Measurements from ENCODE around the gene SLC6A19. TPM values are rescaled to one million over a fixed set of nuclear protein-coding genes. Genes with fewer than 3 reads are reported as not detected.

The SLC6A19 gene
- total RNA-seq, 4 donors from 2014 or later: 2.5 to 106 (median 69.5) TPM; not detected in 1

DNA sequence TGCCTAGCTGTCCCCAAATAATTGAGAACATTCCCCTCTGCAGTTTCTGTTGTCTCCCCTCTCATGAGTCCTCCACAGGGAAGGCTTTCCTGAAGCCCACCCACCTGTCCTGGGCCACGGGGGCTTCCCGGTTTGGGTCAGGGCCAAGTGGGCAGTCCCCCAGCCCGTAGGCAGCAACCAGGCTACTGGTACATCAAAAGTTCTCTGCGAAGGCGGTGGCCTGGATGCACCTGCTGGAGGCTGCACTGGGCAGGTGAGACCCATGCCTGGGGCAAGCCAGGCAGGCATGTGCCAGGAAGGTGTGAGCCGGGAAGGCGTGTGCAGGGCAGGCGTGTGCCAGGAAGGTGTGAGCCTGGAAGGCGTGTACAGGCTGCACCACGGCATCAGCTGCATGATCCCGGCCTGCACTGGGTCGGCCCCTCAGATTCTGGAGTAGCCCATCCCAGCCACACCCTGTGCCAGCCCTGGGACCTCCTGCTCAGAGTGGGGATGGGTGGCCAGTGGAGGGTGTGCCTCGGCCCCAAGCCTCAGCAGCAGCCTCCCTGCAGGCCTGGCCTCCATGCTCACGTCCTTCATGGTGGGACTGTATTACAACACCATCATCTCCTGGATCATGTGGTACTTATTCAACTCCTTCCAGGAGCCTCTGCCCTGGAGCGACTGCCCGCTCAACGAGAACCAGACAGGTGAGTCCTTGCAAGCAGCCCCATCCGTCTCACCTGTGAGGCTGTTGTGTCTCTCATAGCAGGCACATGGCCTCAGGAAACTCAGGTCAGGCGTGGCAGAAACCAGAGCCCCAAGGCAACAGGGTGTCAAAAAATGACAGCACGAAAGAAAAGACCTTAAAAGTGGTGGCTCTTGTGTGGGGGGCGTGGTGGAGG is 8.7 kb downstream of the SLC6A19 start:
- Histone ChIP-seq H3K36me3 (no peaks in the 10 kb centered on the region), H3K4me1 (peaks cover 0 to 6% (median 0%) of the 10 kb centered on the region in 4 donors), H3K4me3 (no peak overlapping the region), H3K9me3 (no peaks in the 10 kb centered on the region), H3K27ac (no peak overlapping the region), H3K27me3 (peaks cover 10% of the 10 kb centered on the region)
- 76 to 100% methylated on average over 1 to 15 of the region's 21 CpGs for WGBS, 2 donors (ENCODE audit: low coverage in 1 of 2)
- TF ChIP-seq POLR2AphosphoS5 (IDR thresholded peaks at IDR 0.05): no peak
- TF ChIP-seq POLR2A (IDR thresholded peaks at IDR 0.05): no peak
- no peak for TF ChIP-seq EP300 (IDR thresholded peaks at IDR 0.05; ENCODE audit: low read depth)
- TF ChIP-seq, protein P1, sequence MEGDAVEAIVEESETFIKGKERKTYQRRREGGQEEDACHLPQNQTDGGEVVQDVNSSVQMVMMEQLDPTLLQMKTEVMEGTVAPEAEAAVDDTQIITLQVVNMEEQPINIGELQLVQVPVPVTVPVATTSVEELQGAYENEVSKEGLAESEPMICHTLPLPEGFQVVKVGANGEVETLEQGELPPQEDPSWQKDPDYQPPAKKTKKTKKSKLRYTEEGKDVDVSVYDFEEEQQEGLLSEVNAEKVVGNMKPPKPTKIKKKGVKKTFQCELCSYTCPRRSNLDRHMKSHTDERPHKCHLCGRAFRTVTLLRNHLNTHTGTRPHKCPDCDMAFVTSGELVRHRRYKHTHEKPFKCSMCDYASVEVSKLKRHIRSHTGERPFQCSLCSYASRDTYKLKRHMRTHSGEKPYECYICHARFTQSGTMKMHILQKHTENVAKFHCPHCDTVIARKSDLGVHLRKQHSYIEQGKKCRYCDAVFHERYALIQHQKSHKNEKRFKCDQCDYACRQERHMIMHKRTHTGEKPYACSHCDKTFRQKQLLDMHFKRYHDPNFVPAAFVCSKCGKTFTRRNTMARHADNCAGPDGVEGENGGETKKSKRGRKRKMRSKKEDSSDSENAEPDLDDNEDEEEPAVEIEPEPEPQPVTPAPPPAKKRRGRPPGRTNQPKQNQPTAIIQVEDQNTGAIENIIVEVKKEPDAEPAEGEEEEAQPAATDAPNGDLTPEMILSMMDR (IDR thresholded peaks at IDR 0.05): no peak
- intact Hi-C loops (cut with DNase I; ENCODE audit: low total_unique reads) (no loop called here), in situ Hi-C loops (cut with MboI; ENCODE audit: low pct_ligation_motif_present in 1 of 4, low pct_unique_long_range_greater_than_20kb in 1 of 4, low sequenced_read_pairs in 3 of 4) (no loop called here)
- no peak for DNase-seq

DNA sequence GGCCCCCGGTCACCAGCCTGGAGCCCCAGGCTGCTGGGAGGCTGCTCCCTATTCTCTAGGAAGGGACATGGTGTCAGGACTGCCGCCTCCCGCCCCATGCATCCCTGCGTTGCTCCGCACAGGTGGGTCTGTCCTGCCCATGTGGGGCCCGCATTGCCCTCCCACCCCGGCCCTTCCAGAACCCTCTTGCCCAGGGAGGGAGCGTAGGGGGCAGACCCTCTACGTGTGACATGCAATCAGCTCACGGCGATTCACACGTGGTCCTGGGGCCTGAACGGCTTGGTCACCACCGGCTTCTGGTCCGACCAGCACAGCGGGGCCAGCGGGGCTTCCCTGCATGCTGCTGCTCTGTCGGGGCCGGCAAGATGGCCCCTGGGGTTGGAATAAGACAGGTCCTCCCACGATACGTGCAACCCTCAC is 9.4 kb downstream of the SLC6A19 start:
- 91% methylated on average over 21 of the region's 21 CpGs; no CpG with 5 or more reads in 1 of the 2 donors for WGBS, 2 donors (ENCODE audit: low coverage in 1 of 2)
- TF ChIP-seq EP300 (IDR thresholded peaks at IDR 0.05; ENCODE audit: low read depth): no peak
- TF ChIP-seq, protein P1 (IDR thresholded peaks at IDR 0.05): no peak
- Histone ChIP-seq H3K4me1 (peaks cover 0 to 6% (median 0%) of the 10 kb centered on the region in 4 donors), H3K27ac (no peak overlapping the region), H3K36me3 (no peaks in the 10 kb centered on the region), H3K9me3 (no peaks in the 10 kb centered on the region), H3K4me3 (no peak overlapping the region), H3K27me3 (peaks cover 10% of the 10 kb centered on the region)
- intact Hi-C loops (cut with DNase I; ENCODE audit: low total_unique reads) (no loop called here), in situ Hi-C loops (cut with MboI; ENCODE audit: low pct_ligation_motif_present in 1 of 4, low pct_unique_long_range_greater_than_20kb in 1 of 4, low sequenced_read_pairs in 3 of 4) (no loop called here)
- DNase-seq: no peak

DNA sequence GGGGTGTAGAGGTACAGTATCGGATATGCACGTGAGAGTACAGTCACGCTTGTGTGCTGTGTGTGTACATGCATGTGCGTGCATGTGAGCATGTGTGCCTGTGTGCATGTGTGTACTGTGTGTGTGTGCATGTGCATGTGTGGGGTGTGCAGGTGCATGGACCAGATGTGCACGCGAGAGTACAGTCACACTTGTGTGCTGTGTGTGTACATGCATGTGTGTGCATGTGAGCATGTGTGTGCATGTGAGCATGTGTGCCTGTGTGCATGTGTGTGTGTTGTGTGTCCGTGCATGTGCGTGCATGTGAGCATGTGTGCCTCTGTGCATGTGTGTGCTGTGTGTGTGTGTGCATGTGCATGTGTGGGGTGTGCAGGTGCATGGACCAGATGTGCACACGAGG is 10.3 kb downstream of the SLC6A19 start:
- no peak overlapping the region for H3K27ac ChIP-seq
- no peak overlapping the region for H3K4me3 ChIP-seq
- H3K4me1 ChIP-seq: peaks cover 0 to 6% (median 0%) of the 10 kb centered on the region in 4 donors
- in situ Hi-C loops (cut with MboI; ENCODE audit: low pct_ligation_motif_present in 1 of 4, low pct_unique_long_range_greater_than_20kb in 1 of 4, low sequenced_read_pairs in 3 of 4) (no loop called here), intact Hi-C loops (cut with DNase I; ENCODE audit: low total_unique reads) (no loop called here)
- no peaks in the 10 kb centered on the region for H3K9me3 ChIP-seq
- 92 to 96% methylated on average over 5 to 9 of the region's 9 CpGs for WGBS, 2 donors (ENCODE audit: low coverage in 1 of 2)
- H3K27me3 ChIP-seq: peaks cover 7% of the 10 kb centered on the region
- no peak for DNase-seq
- no peaks in the 10 kb centered on the region for H3K36me3 ChIP-seq
- TF ChIP-seq POLR2A (IDR thresholded peaks at IDR 0.05) (no peak), EP300 (IDR thresholded peaks at IDR 0.05; ENCODE audit: low read depth) (no peak), POLR2AphosphoS5 (IDR thresholded peaks at IDR 0.05) (no peak)
- TF ChIP-seq, protein P1 (IDR thresholded peaks at IDR 0.05): no peak

DNA sequence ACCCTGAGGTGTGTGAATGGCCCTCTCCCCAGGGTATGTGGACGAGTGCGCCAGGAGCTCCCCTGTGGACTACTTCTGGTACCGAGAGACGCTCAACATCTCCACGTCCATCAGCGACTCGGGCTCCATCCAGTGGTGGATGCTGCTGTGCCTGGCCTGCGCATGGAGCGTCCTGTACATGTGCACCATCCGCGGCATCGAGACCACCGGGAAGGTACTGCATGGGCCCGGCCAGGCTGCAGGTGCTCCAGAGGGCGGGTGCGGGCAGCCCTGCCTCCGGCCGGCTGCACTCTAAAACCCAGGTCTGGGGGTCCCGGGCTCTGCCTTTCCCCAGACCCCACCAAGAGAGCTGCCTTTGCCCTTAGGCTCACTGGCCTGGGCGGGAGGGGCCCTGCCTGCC is 10.9 kb downstream of the SLC6A19 start:
- in situ Hi-C loops (cut with MboI; ENCODE audit: low pct_ligation_motif_present in 1 of 4, low pct_unique_long_range_greater_than_20kb in 1 of 4, low sequenced_read_pairs in 3 of 4): no loop called here
- H3K27me3 ChIP-seq: peaks cover 2% of the 10 kb centered on the region
- H3K9me3 ChIP-seq: no peaks in the 10 kb centered on the region
- TF ChIP-seq POLR2AphosphoS5 (IDR thresholded peaks at IDR 0.05) (no peak), EP300 (IDR thresholded peaks at IDR 0.05; ENCODE audit: low read depth) (no peak)
- H3K4me3 ChIP-seq: no peak overlapping the region
- 90% methylated on average over 17 of the region's 20 CpGs; no CpG with 5 or more reads in 1 of the 2 donors for WGBS, 2 donors (ENCODE audit: low coverage in 1 of 2)
- no peak overlapping the region for H3K27ac ChIP-seq
- intact Hi-C loops (cut with DNase I; ENCODE audit: low total_unique reads): no loop called here
- no peak for DNase-seq
- no peaks in the 10 kb centered on the region for H3K36me3 ChIP-seq
- H3K4me1 ChIP-seq: peaks cover 0 to 6% (median 0%) of the 10 kb centered on the region in 4 donors
